ENCODE data around the gene NFX1.
"Not testable (repeated sequence)": the region's sequence is repeated elsewhere in the genome, so short reads cannot be mapped to it uniquely, and the experiment has no call there.

The NFX1 gene

GRCh38 chr9:33311953-33312352 lies 21.6 kb downstream of the NFX1 start:
- no peak for DNase-seq (ENCODE audit: low read depth)

DNA sequence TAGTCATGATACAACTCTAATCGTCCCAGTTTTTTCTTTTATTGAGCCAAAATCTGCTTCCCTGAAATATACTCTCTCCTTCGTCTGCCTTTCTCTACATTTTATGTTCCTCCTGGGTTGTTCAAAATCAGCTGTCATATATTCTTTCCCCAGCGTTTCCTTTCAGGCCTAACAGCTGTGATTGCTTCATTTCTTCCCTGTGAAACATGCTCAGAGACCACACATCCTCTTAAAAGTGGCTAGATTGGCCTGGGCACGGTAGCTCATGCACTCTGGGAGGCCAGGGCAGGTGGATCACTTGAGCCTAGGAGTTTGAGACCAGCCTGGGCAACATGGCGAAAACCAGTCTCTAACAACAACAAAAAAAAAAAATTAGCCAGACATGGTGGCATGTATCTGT lies 25.1 kb downstream of the NFX1 start:
- DNase-seq (ENCODE audit: low read depth): no peak

- not testable (repeated sequence) for DNase-seq (ENCODE audit: low read depth)
Measured at GRCh38 chr9:33317136-33317535, 26.8 kb downstream of the NFX1 start.

DNA sequence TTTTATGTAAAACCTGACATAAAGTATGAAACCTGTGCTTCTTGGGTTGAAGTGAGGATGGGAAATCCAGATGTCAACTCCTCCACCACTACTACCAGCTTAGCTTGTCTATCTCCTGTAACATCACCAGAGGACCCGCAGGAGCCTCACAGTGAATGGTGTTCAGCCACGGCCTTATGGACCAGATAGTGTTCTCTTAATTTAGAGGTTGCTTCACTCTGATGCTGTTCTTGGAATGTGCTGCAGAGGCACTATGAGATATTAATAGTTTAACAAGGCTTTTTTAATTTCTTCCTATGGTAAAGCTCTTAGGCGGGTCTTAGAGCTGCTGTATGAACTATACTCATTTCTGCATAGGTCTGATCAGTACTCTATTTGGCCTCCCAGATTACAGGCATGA lies 27.9 kb downstream of the NFX1 start:
- no peak for DNase-seq (ENCODE audit: low read depth)

DNA sequence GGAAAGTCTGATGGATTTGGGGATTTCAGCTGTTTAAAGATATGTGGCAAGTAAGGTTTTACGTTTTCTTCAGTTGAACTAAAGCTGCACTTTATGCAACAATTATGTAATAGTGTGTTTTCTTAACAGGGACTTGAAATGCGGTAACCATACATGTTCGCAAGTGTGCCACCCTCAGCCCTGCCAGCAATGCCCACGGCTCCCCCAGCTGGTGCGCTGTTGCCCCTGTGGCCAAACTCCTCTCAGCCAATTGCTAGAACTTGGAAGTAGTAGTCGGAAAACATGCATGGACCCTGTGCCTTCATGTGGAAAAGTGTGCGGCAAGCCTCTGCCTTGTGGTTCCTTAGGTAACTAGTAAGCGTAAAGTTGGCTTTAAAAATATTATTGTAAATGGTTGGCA lies 28.5 kb downstream of the NFX1 start:
- no peak for DNase-seq (ENCODE audit: low read depth)

GRCh38 chr9:33320230-33320567 lies 29.9 kb downstream of the NFX1 start:
- no peak for DNase-seq (ENCODE audit: low read depth)

- no peak for DNase-seq (ENCODE audit: low read depth)
Measured at GRCh38 chr9:33320568-33321261, 30.4 kb downstream of the NFX1 start.

GRCh38 chr9:33329117-33329563 lies 38.8 kb downstream of the NFX1 start:
- DNase-seq (ENCODE audit: low read depth): no peak

GRCh38 chr9:33329979-33330378 lies 39.7 kb downstream of the NFX1 start:
- no peak for DNase-seq (ENCODE audit: low read depth)

GRCh38 chr9:33331377-33331891 lies 41.1 kb downstream of the NFX1 start:
- no peak for DNase-seq (ENCODE audit: low read depth)

- no peak for DNase-seq (ENCODE audit: low read depth)
Measured at GRCh38 chr9:33332011-33332410, 41.7 kb downstream of the NFX1 start.

- DNase-seq (ENCODE audit: low read depth): not testable (repeated sequence)
Measured at GRCh38 chr9:33332956-33333355, 42.6 kb downstream of the NFX1 start.

GRCh38 chr9:33340186-33340585 lies 49.9 kb downstream of the NFX1 start:
- no peak for DNase-seq (ENCODE audit: low read depth)

- DNase-seq (ENCODE audit: low read depth): no peak
Measured at GRCh38 chr9:33341182-33341581, 50.9 kb downstream of the NFX1 start.

- DNase-seq (ENCODE audit: low read depth): no peak
Measured at GRCh38 chr9:33344145-33344544, 53.8 kb downstream of the NFX1 start.

DNA sequence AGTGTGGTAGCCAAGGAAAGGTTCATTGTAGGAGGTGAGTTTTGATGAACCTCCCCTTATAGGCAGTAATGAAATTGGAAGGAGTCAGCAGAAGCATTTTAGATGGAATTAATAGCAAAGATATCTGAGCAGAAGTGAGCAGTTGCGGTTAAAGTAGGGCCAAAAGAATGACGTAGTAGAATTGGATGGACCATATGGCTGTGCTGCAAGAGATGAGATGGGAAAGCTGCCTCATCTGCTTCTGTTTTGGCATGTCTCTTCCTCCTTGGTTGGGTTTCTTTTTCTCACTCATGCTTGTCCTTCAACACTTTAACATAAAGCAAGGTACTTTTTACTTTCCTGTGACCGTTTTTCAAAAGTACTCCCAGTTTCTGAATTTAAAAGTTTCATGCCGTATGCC lies 56.2 kb downstream of the NFX1 start:
- DNase-seq (ENCODE audit: low read depth): no peak

DNA sequence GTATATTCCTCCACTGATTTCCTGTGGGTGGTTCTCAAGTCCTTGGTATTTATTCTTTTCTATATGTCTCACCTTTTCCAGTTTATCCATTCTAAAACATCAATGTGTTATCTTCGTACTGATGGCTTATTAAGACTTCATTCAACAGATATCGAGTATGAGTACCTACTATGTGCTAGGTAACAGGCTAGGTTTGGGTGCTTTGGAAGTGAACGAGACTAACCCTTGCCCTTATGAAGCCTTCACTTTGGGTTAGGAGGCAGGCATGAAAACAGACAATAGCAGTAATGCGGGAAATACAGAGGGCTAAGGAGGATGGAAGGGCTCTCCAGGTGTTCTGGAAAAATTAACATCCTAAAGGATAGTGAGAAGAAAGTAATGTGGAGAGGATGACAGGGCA lies 58.7 kb downstream of the NFX1 start:
- DNase-seq (ENCODE audit: low read depth): no peak

- no peak for DNase-seq (ENCODE audit: low read depth)
Measured at GRCh38 chr9:33349743-33350142, 59.4 kb downstream of the NFX1 start.

- DNase-seq (ENCODE audit: low read depth): no peak
Measured at GRCh38 chr9:33350310-33350709, 60.0 kb downstream of the NFX1 start.

GRCh38 chr9:33351547-33351946 lies 61.2 kb downstream of the NFX1 start:
- no peak for DNase-seq (ENCODE audit: low read depth)

DNA sequence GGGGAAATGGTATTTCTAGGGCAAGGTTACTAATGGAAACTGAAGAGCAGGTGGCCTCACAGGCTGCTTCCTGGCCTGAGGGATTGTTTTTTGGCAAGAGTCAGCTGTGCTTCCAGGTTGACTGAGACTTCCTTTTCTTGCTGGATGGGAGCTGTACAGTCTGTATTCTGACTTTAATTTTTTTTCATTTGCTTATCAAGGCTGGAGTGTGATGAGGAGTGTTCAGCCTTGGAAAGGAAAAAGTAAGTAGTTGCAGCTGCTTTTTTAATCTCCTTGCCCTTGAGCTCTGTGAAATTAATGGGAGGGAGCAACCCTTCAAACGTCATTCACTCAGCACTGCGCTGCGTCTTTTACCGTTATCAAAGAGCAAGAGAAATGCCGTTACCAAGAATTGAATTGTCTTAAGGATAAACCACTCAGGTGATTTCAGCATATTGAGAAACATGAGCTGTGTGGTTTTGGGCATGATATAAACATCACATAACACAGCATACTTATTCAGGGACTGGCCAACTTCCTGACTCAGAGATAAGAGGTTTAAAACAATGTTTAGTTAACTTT lies 64.4 kb downstream of the NFX1 start:
- DNase-seq (ENCODE audit: low read depth): no peak

DNA sequence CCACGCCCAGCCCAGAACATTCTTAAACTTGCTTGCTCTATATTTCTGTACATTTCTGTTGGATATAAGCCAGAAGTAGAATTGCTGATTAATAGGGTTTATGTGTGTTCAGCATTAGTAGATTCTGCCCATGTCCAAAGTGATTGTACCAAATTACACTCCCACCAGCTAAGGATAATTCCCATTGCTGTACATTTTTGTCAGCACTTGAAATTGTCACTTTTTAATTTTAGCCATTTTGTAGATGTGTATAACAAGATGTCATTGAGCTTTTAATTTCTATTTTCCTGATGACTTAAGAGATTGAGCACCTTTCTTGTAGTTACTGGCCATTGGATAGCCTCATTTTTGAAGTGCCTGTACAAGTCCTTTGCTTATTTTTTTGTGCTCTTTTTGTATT lies 65.6 kb downstream of the NFX1 start:
- no peak for DNase-seq (ENCODE audit: low read depth)

DNA sequence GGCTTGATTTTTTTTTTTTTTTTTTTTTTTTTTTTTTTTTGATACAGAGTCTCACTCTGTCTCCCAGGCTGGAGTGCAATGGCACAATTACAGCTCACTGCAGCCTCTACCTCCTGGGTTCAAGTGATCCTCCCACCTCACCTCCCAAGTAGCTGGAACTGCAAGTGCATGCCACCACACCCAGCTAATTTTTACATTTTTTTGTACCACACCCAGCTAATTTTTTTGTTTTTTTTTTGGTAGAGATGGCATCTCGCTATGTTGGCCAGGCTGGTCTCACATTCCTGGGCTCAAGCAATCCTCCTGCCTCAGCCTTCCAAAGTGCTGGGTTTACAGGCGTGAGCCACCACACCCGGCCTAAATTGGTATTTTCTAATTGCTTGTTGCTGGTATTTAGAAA lies 68.3 kb downstream of the NFX1 start:
- DNase-seq (ENCODE audit: low read depth): not testable (repeated sequence)

GRCh38 chr9:33364127-33364526 lies 73.8 kb downstream of the NFX1 start:
- DNase-seq (ENCODE audit: low read depth): no peak
